ENCODE measurements around the gene METTL16.

METTL16 gene

DNA sequence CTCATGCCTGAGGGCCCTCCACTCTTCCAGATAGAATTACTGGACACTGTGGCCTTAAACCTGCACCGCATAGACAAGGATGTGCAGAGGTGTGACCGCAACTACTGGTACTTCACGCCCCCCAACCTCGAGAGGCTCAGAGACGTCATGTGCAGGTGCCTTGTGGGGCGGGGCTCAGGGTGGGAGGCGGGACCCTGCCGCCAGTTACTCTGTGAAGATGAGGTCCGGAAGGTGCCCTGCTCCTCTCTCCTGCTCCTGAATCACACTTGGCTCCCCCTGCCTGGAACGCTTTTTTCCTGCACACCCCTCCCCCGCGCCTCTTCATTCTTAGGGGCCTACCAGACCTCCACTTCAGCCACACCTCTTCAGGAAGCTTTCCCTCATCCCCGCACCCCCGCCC is 135.6 kb downstream of the METTL16 start:
- no peak for DNase-seq

DNA sequence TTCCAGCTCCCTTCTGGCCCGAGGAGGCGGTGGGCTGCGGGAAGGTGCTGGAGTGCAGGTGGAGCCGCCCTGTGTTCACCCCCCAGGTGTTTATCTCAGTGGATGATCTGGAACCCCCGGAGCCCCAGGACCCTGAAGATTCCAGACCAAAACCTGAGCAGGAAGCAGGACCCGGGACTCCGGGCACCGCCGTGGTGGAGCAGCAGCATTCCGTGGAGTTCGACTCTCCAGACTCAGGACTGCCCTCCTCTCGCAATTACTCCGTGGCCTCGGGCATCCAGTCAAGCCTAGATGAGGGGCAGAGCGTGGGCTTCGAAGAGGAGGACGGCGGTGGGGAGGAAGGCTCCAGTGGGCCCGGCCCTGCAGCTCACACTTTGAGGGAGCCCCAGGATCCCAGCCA is 136.3 kb downstream of the METTL16 start:
- DNase-seq, result no peak

DNA sequence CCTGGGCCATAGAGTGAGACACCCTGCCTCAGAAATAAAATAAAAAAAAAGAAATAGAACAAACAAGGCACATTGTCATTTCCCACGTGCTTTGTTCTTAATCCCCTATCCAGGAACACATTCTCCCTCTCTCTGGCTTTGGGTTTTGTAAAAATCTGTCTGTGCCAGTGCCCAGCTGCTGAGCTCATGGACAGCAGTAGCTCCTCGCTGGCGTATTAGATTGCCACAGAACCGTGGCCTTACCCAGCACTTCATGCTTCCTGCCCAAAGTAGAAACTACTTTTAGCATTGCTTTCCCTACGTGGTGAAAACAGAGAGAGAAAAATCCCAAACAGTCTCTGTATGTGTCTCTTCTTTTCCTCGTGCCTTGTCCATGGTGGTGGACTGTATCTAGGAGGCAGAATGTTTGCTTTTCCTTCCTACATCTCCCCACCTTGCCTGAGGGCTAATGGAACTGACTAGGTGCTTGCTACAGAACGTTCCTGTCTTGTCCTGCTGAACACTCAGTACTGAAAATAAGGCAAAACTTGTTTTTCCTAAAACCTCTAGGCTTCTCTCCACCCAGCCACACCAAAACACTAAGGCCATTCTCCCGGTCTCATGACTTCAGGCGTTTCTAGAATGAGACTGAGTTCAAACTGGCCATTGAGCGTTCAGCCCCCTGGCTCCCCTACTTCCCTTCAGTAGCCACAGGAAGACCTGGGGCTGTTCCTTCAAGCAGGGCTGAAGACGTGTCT is 137.0 kb downstream of the METTL16 start:
- no peak for DNase-seq

DNA sequence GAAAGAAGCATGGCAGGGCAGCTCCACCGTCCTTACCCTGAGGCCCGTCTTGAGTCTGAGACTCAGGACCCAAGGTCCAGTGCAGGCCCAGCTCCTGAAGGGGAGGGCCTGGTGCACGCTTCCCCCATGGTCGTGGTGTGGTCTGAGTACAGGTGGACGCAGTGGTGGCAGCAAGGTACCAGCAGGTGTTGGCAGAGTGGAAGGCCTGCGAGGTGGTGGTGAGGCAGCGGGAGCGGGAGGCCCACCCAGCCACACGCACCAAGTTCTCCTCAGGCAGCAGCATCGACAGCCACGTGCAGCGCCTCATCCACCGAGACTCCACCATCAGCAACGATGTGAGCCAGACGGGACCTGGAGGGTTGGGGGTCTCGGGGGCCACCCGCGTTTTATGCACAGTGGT is 138.5 kb downstream of the METTL16 start:
- no peak for DNase-seq

DNA sequence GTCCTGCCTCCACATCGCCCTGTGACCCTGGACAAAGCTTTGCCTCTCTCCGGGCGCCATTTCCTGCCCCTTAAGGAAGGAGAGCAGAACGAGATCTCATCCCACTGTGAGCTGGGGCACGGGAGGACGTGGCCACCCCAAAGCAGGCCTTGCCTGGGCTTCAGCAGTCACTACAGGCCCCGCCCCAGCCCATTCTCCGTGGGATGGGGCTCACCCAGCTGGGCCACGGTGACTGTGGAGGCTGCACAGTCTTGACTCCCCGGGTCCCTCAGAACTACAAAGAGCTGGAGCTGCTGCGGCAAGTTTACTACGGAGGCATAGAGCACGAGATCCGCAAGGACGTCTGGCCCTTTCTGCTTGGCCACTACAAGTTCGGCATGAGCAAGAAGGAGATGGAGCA is 139.0 kb downstream of the METTL16 start:
- no peak for DNase-seq

DNA sequence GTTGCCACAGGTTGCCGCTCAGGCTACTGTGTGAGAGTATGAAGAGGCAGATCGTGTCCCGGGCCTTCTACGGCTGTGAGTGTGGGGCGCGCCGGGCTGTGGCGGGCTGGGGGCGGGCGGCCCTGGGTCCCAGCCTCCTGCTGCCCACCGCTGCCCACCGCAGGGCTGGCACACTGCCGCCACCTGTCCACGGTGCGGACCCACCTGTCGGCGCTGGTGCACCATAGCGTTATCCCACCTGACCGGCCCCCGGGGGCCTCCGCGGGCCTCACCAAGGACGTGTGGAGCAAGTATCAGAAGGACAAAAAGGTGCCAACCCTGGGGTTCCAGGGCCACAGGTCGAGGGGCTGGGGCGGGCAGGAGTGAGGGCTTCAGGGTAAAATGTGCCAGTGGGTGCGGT is 139.5 kb downstream of the METTL16 start:
- DNase-seq, result no peak

DNA sequence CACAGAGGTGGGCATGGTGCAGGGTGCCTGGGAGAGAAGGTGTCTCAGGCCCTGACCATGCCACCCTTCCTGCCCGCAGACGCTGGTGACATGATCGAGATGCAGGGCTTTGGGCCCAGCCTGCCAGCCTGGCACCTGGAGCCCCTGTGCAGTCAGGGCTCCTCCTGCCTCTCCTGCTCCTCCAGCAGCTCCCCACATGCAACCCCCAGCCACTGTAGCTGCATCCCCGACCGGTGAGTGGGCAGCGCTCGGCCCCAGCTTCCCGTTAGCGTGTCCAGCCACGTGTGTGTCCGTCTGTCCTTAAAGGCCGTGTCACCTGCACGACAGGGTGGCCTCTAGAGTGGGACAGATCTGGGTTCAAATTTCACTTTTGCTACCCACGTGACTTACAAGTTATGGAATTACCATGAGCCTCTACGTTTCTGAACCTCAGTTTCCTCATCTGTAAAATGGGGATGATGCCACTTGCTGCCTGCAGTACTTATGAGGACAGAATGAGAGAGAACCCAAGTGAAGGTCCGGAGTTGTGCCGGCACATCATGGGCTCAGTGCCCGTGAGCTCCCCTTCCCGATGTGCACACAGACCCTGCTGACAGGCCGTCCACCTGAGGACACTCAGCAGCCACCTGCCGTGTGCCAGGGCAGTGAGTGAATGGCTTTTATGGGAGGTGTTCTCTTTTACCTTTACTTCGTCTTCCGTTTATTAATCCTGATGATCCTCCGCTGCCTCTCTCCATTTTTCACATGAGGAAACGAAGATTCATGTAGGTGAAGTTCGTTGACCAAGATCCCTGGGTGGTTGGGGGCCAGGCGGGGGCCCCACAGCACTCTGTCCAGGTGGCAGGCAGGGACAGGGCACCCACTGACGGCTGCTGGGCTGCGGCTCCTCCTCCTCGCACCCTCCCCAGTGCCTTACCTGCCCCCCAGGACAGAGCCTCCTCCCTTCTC is 140.2 kb downstream of the METTL16 start:
- DNase-seq, result no peak

DNA sequence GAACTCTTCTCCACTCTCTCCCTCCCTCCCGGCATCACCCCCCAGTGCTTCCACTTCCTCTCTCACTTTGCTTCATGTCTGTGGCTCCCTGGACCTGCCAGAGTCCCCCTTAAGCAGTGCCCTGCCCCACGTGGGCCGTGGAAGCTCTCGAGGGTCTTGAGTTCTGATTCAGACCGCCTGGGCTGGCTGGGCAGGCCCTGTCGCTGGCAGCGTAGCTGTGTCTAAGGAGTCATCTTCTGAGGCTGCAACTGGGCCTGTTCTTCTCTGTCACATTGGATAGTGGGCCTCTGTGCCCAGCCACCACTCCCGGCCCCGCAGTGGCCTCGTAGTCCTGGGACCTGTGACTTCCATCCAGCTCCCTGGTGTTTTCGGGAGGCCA is 141.5 kb downstream of the METTL16 start:
- DNase-seq, result no peak

DNA sequence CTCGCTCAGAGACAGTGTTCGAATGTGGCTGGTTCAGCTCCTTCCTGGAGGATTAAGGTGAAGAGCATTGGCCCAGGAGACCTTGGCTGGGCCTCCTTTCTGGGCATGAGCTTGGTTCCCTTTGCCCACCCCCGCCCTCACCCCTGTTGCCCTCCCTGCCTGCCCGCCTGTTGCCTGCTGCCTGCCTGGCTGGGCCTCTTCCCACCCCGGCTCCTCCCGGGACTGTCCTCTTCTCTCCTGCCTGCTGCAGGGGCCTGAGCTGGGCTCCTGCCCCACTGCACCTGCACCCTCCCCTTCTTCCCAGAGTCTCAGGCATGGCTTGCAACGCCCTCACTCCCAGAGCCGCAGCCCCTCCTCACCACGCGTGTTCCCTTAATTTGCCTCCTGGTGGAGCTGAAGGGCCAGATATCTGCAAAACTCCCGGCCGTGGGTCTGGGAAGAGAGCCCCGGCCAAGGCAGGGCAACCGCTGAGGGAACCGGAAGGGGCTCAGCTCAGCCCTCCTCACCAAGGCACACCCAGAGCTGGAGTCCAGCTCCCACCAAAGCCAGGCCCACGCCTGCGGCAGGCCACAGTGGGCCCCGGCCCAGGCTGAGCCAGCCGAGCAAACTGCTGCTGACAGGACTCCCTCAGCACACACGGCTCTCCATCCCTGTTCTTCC is 142.0 kb downstream of the METTL16 start:
- DNase-seq, result no peak

DNA sequence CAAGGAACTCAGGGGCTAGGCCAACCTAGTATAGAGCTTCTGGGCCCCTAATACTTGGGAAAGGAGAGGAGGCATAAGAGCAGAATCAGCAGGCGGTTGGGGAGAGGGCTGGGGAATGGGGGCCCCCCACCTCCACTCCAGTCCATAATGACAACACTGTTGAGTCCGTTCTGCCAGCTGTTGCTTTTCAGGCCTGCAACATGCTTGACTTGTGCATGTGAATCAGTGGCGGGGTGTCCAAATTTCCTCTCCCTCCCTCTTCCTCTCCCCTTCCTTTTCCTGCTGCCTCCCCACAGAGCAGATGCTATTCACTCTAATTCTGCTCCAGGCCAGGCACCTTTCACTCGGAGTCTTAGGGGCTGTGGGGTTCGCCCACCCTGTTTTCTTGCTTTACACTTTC is 142.6 kb downstream of the METTL16 start:
- no peak for DNase-seq

DNA sequence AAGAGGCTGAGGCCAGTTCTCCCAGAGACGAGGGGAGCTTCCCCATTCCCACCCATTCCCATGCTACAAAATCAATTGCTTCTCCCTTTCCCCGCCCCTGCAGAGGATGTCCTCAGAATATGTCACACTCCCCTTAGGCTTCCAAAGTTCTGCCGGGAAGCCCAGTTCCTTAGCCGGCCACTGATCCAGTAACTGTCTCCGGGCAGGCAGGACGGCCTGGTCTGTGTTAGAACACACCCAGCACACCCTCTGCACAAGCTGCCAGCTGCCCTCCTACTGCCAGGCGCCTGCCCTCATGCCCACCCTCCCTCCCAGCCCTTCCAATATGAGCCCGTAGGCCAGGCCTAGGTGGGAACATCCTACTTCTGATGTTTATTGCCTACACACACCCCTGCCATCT is 143.3 kb downstream of the METTL16 start:
- DNase-seq, result peak; percentile 15

DNA sequence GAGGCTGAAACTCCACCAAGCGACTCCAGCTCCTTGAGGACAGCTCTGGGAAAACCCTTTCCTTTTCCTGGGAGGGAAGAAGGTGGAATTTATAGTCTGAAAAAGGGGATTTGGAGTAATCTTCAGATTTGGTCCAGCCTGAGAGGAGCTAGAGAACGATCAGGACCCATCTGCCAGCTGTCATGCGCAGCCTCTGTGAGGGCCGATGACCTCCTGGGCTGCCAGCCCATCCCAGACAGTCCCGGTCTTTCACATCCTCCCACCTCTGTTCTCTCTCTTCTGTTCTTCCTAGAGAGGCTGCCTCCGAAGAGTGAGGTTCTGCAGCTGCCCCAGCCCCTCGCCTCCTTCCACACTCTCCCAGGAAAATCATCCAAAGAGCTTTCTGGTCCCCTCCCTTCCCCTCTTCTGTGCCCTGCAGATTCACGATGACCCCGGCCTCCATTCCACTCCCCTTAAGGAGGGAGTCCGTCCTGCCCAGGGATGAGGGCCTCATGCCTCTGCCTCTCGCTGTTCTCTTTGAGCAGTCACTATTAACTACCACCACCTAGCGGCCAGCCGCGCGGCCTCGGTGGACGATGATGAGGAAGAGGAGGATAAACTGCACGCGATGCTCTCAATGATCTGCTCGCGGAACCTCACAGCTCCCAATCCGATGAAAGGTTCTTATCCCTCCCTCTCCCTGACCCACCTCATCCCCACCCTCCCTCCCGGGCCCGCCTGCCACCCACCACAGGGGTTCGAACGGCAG is 144.8 kb downstream of the METTL16 start:
- DNase-seq, result no peak

Data from NCI-H2171 (cell line).